ENCODE measurements around the gene MSS51. TPM values are rescaled to one million over a fixed set of nuclear protein-coding genes. Genes with fewer than 3 reads are reported as not detected.

Gene MSS51
- total RNA-seq, 1 experiment from 2014 or later = 2.3 TPM

GRCh38 chr10:73478636-73479035 lies 45.3 kb upstream of the MSS51 start:
- CTCF ChIA-PET = no interaction called here
- POLR2A ChIA-PET = no interaction called here
- BruUV-seq (replicated peaks) = no TSS peak
- DNase-seq (ENCODE audit: low read depth, low spot score) (no peak), ATAC-seq (no peak)
- H3K36me3 ChIP-seq (ENCODE audit: control insufficient read depth, insufficient read depth, low read length) = peaks cover 15% of the 10 kb centered on the region; the same call in 1 of the 2 replicates
- no peak overlapping the region for H3K27ac ChIP-seq (ENCODE audit: low read length)
- H3K9me3 ChIP-seq (ENCODE audit: control insufficient read depth, insufficient read depth, low read depth, low read length) = no peaks in the 10 kb centered on the region
- H3K4me3 ChIP-seq (ENCODE audit: low read depth in 2 of 2, low read length in 2 of 2) = no peak overlapping the region
- TF ChIP-seq REST (IDR thresholded peaks at IDR 0.05; ENCODE audit: insufficient read depth in 1 of 2, low read depth in 2 of 2, low read length in 1 of 2) (no peak), POLR2AphosphoS5 (IDR thresholded peaks at IDR 0.05; ENCODE audit: low read depth, low read length) (no peak), TCF7L2 (IDR thresholded peaks at IDR 0.05; ENCODE audit: low read depth, low read length) (no peak), SIN3A (IDR thresholded peaks at IDR 0.05; ENCODE audit: borderline replicate concordance, insufficient read depth, low read depth, low read length) (no peak), CTCF (IDR thresholded peaks at IDR 0.05) (no peak)
- intact Hi-C loops (cut with micrococcal nuclease; ENCODE audit: unreplicated experiment) (no loop called here), in situ Hi-C loops (cut with HindIII; ENCODE audit: low pct_unique_long_range_greater_than_20kb, low sequenced_read_pairs) (no loop called here)
- no peaks in the 10 kb centered on the region for H3K27me3 ChIP-seq (ENCODE audit: control insufficient read depth, insufficient read depth, low read length)
- no peaks in the 10 kb centered on the region for H3K4me1 ChIP-seq (ENCODE audit: control insufficient read depth, insufficient read depth, low read length)

DNA sequence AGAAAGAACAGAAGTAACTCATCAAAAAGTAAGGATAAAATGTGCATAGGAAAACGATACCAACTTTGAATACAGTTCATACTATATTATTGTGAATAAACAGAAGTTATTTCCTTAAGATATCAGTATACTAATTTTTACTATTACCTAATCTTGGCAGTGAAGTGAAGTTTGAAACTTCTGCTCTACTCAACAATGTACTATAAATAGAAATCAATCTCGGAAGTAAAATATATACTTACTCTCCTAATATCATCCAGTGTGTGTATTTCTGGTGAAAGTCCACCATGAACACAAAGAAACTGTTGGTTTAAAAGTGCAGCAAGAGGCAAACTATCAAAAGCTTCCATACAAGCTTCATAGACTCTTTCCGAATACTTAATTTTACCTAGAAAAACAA lies 37.9 kb upstream of the MSS51 start:
- intact Hi-C loops (cut with micrococcal nuclease; ENCODE audit: unreplicated experiment) = no loop called here
- no peak for ATAC-seq
- no peak for DNase-seq (ENCODE audit: low read depth, low spot score)
- no peaks in the 10 kb centered on the region for H3K9me3 ChIP-seq (ENCODE audit: control insufficient read depth, insufficient read depth, low read depth, low read length)
- no peak overlapping the region for H3K27ac ChIP-seq (ENCODE audit: low read length)
- in situ Hi-C loops (cut with HindIII; ENCODE audit: low pct_unique_long_range_greater_than_20kb, low sequenced_read_pairs) = no loop called here
- no peak overlapping the region for H3K4me3 ChIP-seq (ENCODE audit: low read depth in 2 of 2, low read length in 2 of 2)
- H3K27me3 ChIP-seq (ENCODE audit: control insufficient read depth, insufficient read depth, low read length) = no peaks in the 10 kb centered on the region
- peaks cover 33% of the 10 kb centered on the region for H3K36me3 ChIP-seq (ENCODE audit: control insufficient read depth, insufficient read depth, low read length)
- BruUV-seq (replicated peaks) = no TSS peak
- TF ChIP-seq CTCF (IDR thresholded peaks at IDR 0.05) (no peak), TCF7L2 (IDR thresholded peaks at IDR 0.05; ENCODE audit: low read depth, low read length) (no peak), REST (IDR thresholded peaks at IDR 0.05; ENCODE audit: insufficient read depth in 1 of 2, low read depth in 2 of 2, low read length in 1 of 2) (no peak), POLR2AphosphoS5 (IDR thresholded peaks at IDR 0.05; ENCODE audit: low read depth, low read length) (no peak), SIN3A (IDR thresholded peaks at IDR 0.05; ENCODE audit: borderline replicate concordance, insufficient read depth, low read depth, low read length) (no peak)
- CTCF ChIA-PET = no interaction called here
- no peaks in the 10 kb centered on the region for H3K4me1 ChIP-seq (ENCODE audit: control insufficient read depth, insufficient read depth, low read length)
- POLR2A ChIA-PET = interaction anchor here (0.6 kb wide), 1 partner anchor 136 kb away, joined by 17 read pairs; no protein-coding TSS in a partner anchor
